ENCODE results near the gene GRIN1.

- TF ChIP-seq CTCF (IDR thresholded peaks at IDR 0.05) (no peak), ZFX (IDR thresholded peaks at IDR 0.05; ENCODE audit: borderline replicate concordance) (no peak)
Measured at GRCh38 chr9:137136261-137136880, 2.6 kb upstream of the GRIN1 start.

Data from 22Rv1 (cell line).